Karpas-422 (cell line): ENCODE measurements around the gene CRTC2. TPM values are rescaled to one million over a fixed set of nuclear protein-coding genes. Genes with fewer than 3 reads are reported as not detected.

Source experiments
- DNase-seq: peaks from one replicate; pipeline ENCODE4 v3.0.0-alpha.2; 2015
- H2AFZ ChIP-seq: fragments of 200-600 bp; sonication (generic); 2 replicates; pipeline ENCODE4 v1.6.1; 2014; ENCODE audit warnings: antibody characterized with exemption, low read length, mixed read lengths
- H3K27ac ChIP-seq: fragments of 200-600 bp; sonication (generic); 2 replicates; pipeline ENCODE4 v1.5.1; 2014; ENCODE audit warnings: mild to moderate bottlenecking, low read length, moderate library complexity
- H3K27me3 ChIP-seq: fragments of 200-600 bp; sonication (generic); 2 replicates; pipeline ENCODE4 v1.6.1; 2014; ENCODE audit warnings: low read length, mixed read lengths
- H3K36me3 ChIP-seq: fragments of 200-600 bp; sonication (generic); 2 replicates; pipeline ENCODE4 v1.6.1; 2014; ENCODE audit warnings: low read length, mixed read lengths; ENCODE audit not compliant: insufficient read depth
- H3K4me1 ChIP-seq: fragments of 200-600 bp; sonication (generic); 2 replicates; pipeline ENCODE4 v1.6.1; 2014; ENCODE audit warnings: mild to moderate bottlenecking, low read length, mixed read lengths
- H3K4me2 ChIP-seq: fragments of 200-600 bp; sonication (generic); 2 replicates; pipeline ENCODE4 v1.6.1; 2014; ENCODE audit warnings: low read length, low read depth, mild to moderate bottlenecking; ENCODE audit not compliant: poor library complexity, severe bottlenecking
- H3K4me3 ChIP-seq: fragments of 200-600 bp; sonication (generic); 2 replicates; pipeline ENCODE4 v1.5.1; 2014; ENCODE audit warnings: mild to moderate bottlenecking, antibody characterized with exemption, low read length, mixed read lengths
- H3K79me2 ChIP-seq: fragments of 200-600 bp; sonication (generic); 2 replicates; pipeline ENCODE4 v1.6.1; 2014; ENCODE audit warnings: mild to moderate bottlenecking, low read length, mixed read lengths
- H3K9ac ChIP-seq: fragments of 200-600 bp; sonication (generic); 2 replicates; pipeline ENCODE4 v1.6.0; 2014; ENCODE audit warnings: low read length
- H3K9me2 ChIP-seq: fragments of 200-600 bp; sonication (generic), shearing (Covaris generic); replicated peaks from 2 replicates; pipeline ENCODE4 v1.6.0; 2014; ENCODE audit warnings: mild to moderate bottlenecking, low read length, moderate library complexity; ENCODE audit not compliant: insufficient read depth
- H3K9me3 ChIP-seq: fragments of 300-700, 200-600 bp; sonication (generic); 2 replicates; pipeline ENCODE4 v1.6.1; 2014; ENCODE audit warnings: low read length, mixed read lengths
- H4K20me1 ChIP-seq: fragments of 200-600 bp; sonication (generic); 2 replicates; pipeline ENCODE4 v1.6.1; 2014; ENCODE audit warnings: mild to moderate bottlenecking, antibody characterized with exemption, low read length, low read depth; ENCODE audit not compliant: insufficient read depth
- total RNA-seq: library from RNA; depleted of rRNA; stranded (reverse); fragments of >200 nt; shearing (Covaris generic); gene quantifications from 2 replicates; pipeline ENCODE4 v1.2.3, GENCODE V29; 2014; ENCODE audit warnings: low replicate concordance

CRTC2 gene
- total RNA-seq, 1 experiment from 2014 or later, result 28.3 TPM

- Histone ChIP-seq H3K9me3 (no peaks in the 10 kb centered on the region), H3K4me1 (peaks cover 65% of the 10 kb centered on the region), H3K9ac (no peak overlapping the region), H3K79me2 (peaks cover 53% of the 10 kb centered on the region), H3K36me3 (peaks cover 8% of the 10 kb centered on the region; the same call in 1 of the 2 replicates), H3K4me2 (no peak overlapping the region), H3K27ac (no peak overlapping the region), H3K9me2 (no peaks in the 10 kb centered on the region), H3K4me3 (no peak overlapping the region), H3K27me3 (no peaks in the 10 kb centered on the region), H2AFZ (no peak overlapping the region), H4K20me1 (peaks cover 20% of the 10 kb centered on the region; the same call in 1 of the 2 replicates)
- no peak for DNase-seq
These were observed 1.8 kb upstream of the CRTC2 start for GRCh38 chr1:153960206-153960605.

GRCh38 chr1:153959454-153959853 is 1.0 kb upstream of the CRTC2 start:
- no peaks in the 10 kb centered on the region for H3K9me3 ChIP-seq
- 0 out of 2 replicates have a peak overlapping the region, but pooled peaks have one; percentile 24 for H3K27ac ChIP-seq
- no peaks in the 10 kb centered on the region for H3K9me2 ChIP-seq
- H3K9ac ChIP-seq, result 0 out of 2 replicates have a peak overlapping the region, but pooled peaks have one; percentile 43
- peak overlapping the region; percentile 86 for H3K4me2 ChIP-seq
- peaks cover 20% of the 10 kb centered on the region; the same call in 1 of the 2 replicates for H4K20me1 ChIP-seq
- DNase-seq, result no peak
- H3K4me1 ChIP-seq, result peaks cover 62% of the 10 kb centered on the region
- H3K36me3 ChIP-seq, result peaks cover 14% of the 10 kb centered on the region; the same call in 1 of the 2 replicates
- H3K27me3 ChIP-seq, result no peaks in the 10 kb centered on the region
- H3K79me2 ChIP-seq, result peaks cover 61% of the 10 kb centered on the region
- H3K4me3 ChIP-seq, result no peak overlapping the region
- H2AFZ ChIP-seq, result no peak overlapping the region

DNA sequence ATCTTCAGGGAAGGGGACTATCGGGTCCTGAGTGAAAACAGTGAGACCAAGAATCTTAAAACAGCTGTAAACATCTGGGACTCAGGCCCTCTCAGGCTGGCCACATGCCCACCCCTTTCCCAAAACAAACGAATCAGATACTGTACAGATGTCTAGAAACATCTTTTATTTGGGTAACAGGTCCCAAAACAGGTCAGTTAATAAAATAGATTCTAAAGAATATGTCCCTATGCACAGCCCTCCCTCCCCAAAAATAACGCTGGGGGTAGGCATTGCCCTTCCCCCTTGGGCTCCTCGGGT is 499 bp upstream of the CRTC2 start:
- Histone ChIP-seq H3K27me3 (no peaks in the 10 kb centered on the region), H3K9ac (peak overlapping the region; percentile 43), H3K9me3 (no peaks in the 10 kb centered on the region), H4K20me1 (peaks cover 20% of the 10 kb centered on the region; the same call in 1 of the 2 replicates), H3K9me2 (no peaks in the 10 kb centered on the region), H3K4me3 (peak overlapping the region; percentile 81; the same call in 1 of the 2 replicates), H3K36me3 (peaks cover 19% of the 10 kb centered on the region; the same call in 1 of the 2 replicates), H3K79me2 (peaks cover 66% of the 10 kb centered on the region), H3K27ac (0 out of 2 replicates have a peak overlapping the region, but pooled peaks have one; percentile 24), H3K4me1 (peaks cover 57% of the 10 kb centered on the region), H2AFZ (no peak overlapping the region), H3K4me2 (peak overlapping the region; percentile 86)
- no peak for DNase-seq

GRCh38 chr1:153957744-153958110 is 685 bp downstream of the CRTC2 start:
- peaks cover 65% of the 10 kb centered on the region for H3K79me2 ChIP-seq
- H3K9ac ChIP-seq, result peak overlapping the region; percentile 91
- H3K9me2 ChIP-seq, result no peaks in the 10 kb centered on the region
- peak overlapping the region; percentile 81 for H3K4me3 ChIP-seq
- H2AFZ ChIP-seq, result peak overlapping the region; percentile 45; the same call in 1 of the 2 replicates
- peak overlapping the region; percentile 65 for H3K27ac ChIP-seq
- H3K36me3 ChIP-seq, result peaks cover 21% of the 10 kb centered on the region; the same call in 1 of the 2 replicates
- H3K4me2 ChIP-seq, result peak overlapping the region; percentile 86
- H4K20me1 ChIP-seq, result peaks cover 20% of the 10 kb centered on the region; the same call in 1 of the 2 replicates
- H3K4me1 ChIP-seq, result peaks cover 55% of the 10 kb centered on the region
- H3K27me3 ChIP-seq, result no peaks in the 10 kb centered on the region
- H3K9me3 ChIP-seq, result no peaks in the 10 kb centered on the region
- peak; percentile 82 for DNase-seq

DNA sequence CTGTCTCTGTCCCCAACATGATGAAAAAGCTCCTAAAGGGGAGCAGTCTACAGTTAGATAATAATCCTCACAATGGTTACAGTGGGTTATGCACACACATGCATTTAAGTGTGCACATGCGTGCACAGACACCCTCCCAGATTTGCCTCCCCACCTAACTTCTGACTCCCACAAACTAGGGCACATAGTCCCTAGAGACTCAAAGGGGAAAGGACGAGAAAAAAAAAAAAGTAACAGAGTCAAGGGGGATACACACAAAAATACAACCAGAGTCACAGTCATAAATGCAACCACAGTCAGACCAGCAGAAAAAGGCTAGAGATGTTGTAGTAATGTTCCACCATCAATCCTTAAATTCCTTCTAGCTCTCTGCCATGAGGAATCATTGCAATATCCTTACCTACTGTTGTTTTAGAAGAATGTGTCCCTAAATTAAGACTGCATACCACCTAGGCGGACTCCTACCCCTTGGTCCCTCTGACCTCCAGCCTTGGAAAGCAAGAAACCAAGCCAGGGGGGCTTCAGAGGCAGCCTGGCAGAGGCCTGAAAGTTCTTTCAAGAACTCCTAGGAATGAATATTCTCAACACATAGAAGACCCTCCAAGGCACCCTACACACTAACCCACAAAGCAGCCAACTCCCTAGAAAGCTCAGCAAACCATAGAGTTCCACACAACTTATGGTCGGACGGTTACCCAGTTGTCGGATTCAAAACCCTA is 1.3 kb downstream of the CRTC2 start:
- H4K20me1 ChIP-seq, result peaks cover 20% of the 10 kb centered on the region; the same call in 1 of the 2 replicates
- peak overlapping the region; percentile 65 for H3K27ac ChIP-seq
- H3K4me2 ChIP-seq, result peak overlapping the region; percentile 86
- peaks cover 60% of the 10 kb centered on the region for H3K79me2 ChIP-seq
- H3K4me3 ChIP-seq, result peak overlapping the region; percentile 81
- peaks cover 50% of the 10 kb centered on the region for H3K4me1 ChIP-seq
- H2AFZ ChIP-seq, result no peak overlapping the region; the same call in 1 of the 2 replicates
- H3K9ac ChIP-seq, result peak overlapping the region; percentile 91
- H3K9me2 ChIP-seq, result no peaks in the 10 kb centered on the region
- no peaks in the 10 kb centered on the region for H3K27me3 ChIP-seq
- H3K9me3 ChIP-seq, result no peaks in the 10 kb centered on the region
- H3K36me3 ChIP-seq, result peaks cover 21% of the 10 kb centered on the region; the same call in 1 of the 2 replicates
- peak; percentile 48 for DNase-seq

DNA sequence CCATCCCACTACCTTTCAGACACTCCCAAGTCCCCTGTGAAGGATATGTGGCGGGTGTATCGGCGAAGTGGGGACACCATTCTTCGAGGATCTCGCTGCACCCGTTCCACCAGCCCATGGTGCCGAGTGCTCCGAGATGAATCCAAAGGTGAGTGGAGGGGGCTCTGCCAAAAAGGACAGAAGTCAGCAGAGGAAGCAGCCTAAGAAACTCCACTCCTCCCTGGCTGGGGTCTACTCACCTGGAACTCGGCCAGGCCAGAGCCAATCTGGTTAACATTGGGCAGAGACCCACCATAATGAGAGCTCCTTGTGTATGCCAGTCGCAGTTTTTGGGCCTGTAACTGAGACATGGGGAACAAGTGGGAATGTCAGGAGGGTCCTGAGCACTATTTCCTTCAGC is 3.6 kb downstream of the CRTC2 start:
- Histone ChIP-seq H3K36me3 (peaks cover 21% of the 10 kb centered on the region; the same call in 1 of the 2 replicates), H3K9ac (no peak overlapping the region)

GRCh38 chr1:153953859-153954365 is 4.5 kb downstream of the CRTC2 start:
- Histone ChIP-seq H3K27me3 (no peaks in the 10 kb centered on the region), H3K9me3 (no peaks in the 10 kb centered on the region), H2AFZ (no peak overlapping the region), H3K27ac (no peak overlapping the region), H3K4me3 (no peak overlapping the region), H3K4me1 (peaks cover 22% of the 10 kb centered on the region), H3K9ac (no peak overlapping the region), H3K36me3 (peaks cover 21% of the 10 kb centered on the region; the same call in 1 of the 2 replicates), H3K79me2 (peaks cover 50% of the 10 kb centered on the region), H4K20me1 (peaks cover 20% of the 10 kb centered on the region; the same call in 1 of the 2 replicates), H3K4me2 (no peak overlapping the region), H3K9me2 (no peaks in the 10 kb centered on the region)
- DNase-seq, result no peak

More for the DNA sequence above, 3.6 kb downstream of the CRTC2 start:
- DNase-seq, result no peak
- H3K79me2 ChIP-seq, result peaks cover 50% of the 10 kb centered on the region
- H2AFZ ChIP-seq, result no peak overlapping the region
- no peaks in the 10 kb centered on the region for H3K9me2 ChIP-seq
- peaks cover 20% of the 10 kb centered on the region; the same call in 1 of the 2 replicates for H4K20me1 ChIP-seq
- no peaks in the 10 kb centered on the region for H3K9me3 ChIP-seq
- H3K27ac ChIP-seq, result no peak overlapping the region
- no peak overlapping the region for H3K4me3 ChIP-seq
- H3K4me2 ChIP-seq, result no peak overlapping the region
- no peaks in the 10 kb centered on the region for H3K27me3 ChIP-seq
- H3K4me1 ChIP-seq, result peaks cover 31% of the 10 kb centered on the region

- peaks cover 12% of the 10 kb centered on the region; the same call in 1 of the 2 replicates for H4K20me1 ChIP-seq
- peaks cover 30% of the 10 kb centered on the region for H3K4me1 ChIP-seq
- H3K79me2 ChIP-seq, result peaks cover 34% of the 10 kb centered on the region
- no peak overlapping the region for H3K9ac ChIP-seq
- no peaks in the 10 kb centered on the region for H3K9me3 ChIP-seq
- H3K4me2 ChIP-seq, result no peak overlapping the region
- peaks cover 21% of the 10 kb centered on the region; the same call in 1 of the 2 replicates for H3K36me3 ChIP-seq
- no peak for DNase-seq
- no peak overlapping the region for H3K27ac ChIP-seq
- H3K9me2 ChIP-seq, result no peaks in the 10 kb centered on the region
- no peak overlapping the region for H3K4me3 ChIP-seq
- H3K27me3 ChIP-seq, result no peaks in the 10 kb centered on the region
- no peak overlapping the region for H2AFZ ChIP-seq
These were observed 6.6 kb downstream of the CRTC2 start for GRCh38 chr1:153951801-153952200.
